ENCODE results near the gene EFNA5. TPM values are rescaled to one million over a fixed set of nuclear protein-coding genes. Genes with fewer than 3 reads are reported as not detected.

Gene EFNA5
- total and polyA plus RNA-seq, 2 donors from 2014 or later: 5.9 to 54.4 TPM

GRCh38 chr5:107538331-107538730 is 132.4 kb downstream of the EFNA5 start:
- TF ChIP-seq CTCF (IDR thresholded peaks at IDR 0.05; ENCODE audit: borderline replicate concordance, extremely low read depth, insufficient read depth): no peak
- no peak overlapping the region for H3K27ac ChIP-seq (ENCODE audit: low read depth in 2 of 2, low read length in 2 of 2)
- intact Hi-C loops (cut with DNase I): no loop called here

GRCh38 chr5:107535849-107536248 is 134.9 kb downstream of the EFNA5 start:
- FAIRE-seq (no peak), DNase-seq (no peak)
- Histone ChIP-seq H3K27me3 (ENCODE audit: control insufficient read depth, insufficient read depth, low read length) (no peaks in the 10 kb centered on the region), H3K36me3 (ENCODE audit: control insufficient read depth in 2 of 3, insufficient read depth in 3 of 3, low read length in 3 of 3) (no peaks in the 10 kb centered on the region), H3K27ac (ENCODE audit: low read depth in 2 of 2, low read length in 2 of 2) (no peak overlapping the region), H3K4me1 (ENCODE audit: control insufficient read depth in 2 of 3, insufficient read depth in 2 of 3, low read depth in 1 of 3, low read length in 3 of 3) (no peaks in the 10 kb centered on the region), H3K9me3 (ENCODE audit: control insufficient read depth in 2 of 3, insufficient read depth in 1 of 3, low read length in 3 of 3) (no peaks in the 10 kb centered on the region), H3K4me3 (ENCODE audit: low read length in 3 of 3) (no peak overlapping the region), H3K9ac (ENCODE audit: low read length in 3 of 3) (no peak overlapping the region)
- TF ChIP-seq CTCF (IDR thresholded peaks at IDR 0.05; ENCODE audit: borderline replicate concordance, extremely low read depth, insufficient read depth): no peak
- intact Hi-C loops (cut with DNase I): no loop called here

More at GRCh38 chr5:107538331-107538730, 132.4 kb downstream of the EFNA5 start:
- Histone ChIP-seq H3K36me3 (ENCODE audit: control insufficient read depth in 2 of 3, insufficient read depth in 3 of 3, low read length in 3 of 3) (no peaks in the 10 kb centered on the region), H3K4me1 (ENCODE audit: control insufficient read depth in 2 of 3, insufficient read depth in 2 of 3, low read depth in 1 of 3, low read length in 3 of 3) (peaks cover 0 to 2% (median 0%) of the 10 kb centered on the region in 3 donors), H3K4me3 (ENCODE audit: low read length in 3 of 3) (no peak overlapping the region), H3K27me3 (ENCODE audit: control insufficient read depth, insufficient read depth, low read length) (no peaks in the 10 kb centered on the region), H3K9me3 (ENCODE audit: control insufficient read depth in 2 of 3, insufficient read depth in 1 of 3, low read length in 3 of 3) (no peaks in the 10 kb centered on the region), H3K9ac (ENCODE audit: low read length in 3 of 3) (no peak overlapping the region)
- FAIRE-seq: no peak
- DNase-seq: no peak

- H3K36me3 ChIP-seq (ENCODE audit: control insufficient read depth in 2 of 3, insufficient read depth in 3 of 3, low read length in 3 of 3): no peaks in the 10 kb centered on the region
- no peak overlapping the region for H3K4me3 ChIP-seq (ENCODE audit: low read length in 3 of 3)
- no peaks in the 10 kb centered on the region for H3K4me1 ChIP-seq (ENCODE audit: control insufficient read depth in 2 of 3, insufficient read depth in 2 of 3, low read depth in 1 of 3, low read length in 3 of 3)
- no peak overlapping the region for H3K27ac ChIP-seq (ENCODE audit: low read depth in 2 of 2, low read length in 2 of 2)
- no peaks in the 10 kb centered on the region for H3K9me3 ChIP-seq (ENCODE audit: control insufficient read depth in 2 of 3, insufficient read depth in 1 of 3, low read length in 3 of 3)
- no peaks in the 10 kb centered on the region for H3K27me3 ChIP-seq (ENCODE audit: control insufficient read depth, insufficient read depth, low read length)
- DNase-seq: no peak
- intact Hi-C loops (cut with DNase I): no loop called here
- FAIRE-seq: no peak
- H3K9ac ChIP-seq (ENCODE audit: low read length in 3 of 3): no peak overlapping the region
- no peak for TF ChIP-seq CTCF (IDR thresholded peaks at IDR 0.05; ENCODE audit: borderline replicate concordance, extremely low read depth, insufficient read depth)
Measured at GRCh38 chr5:107533910-107534876, 136.5 kb downstream of the EFNA5 start.

Data from kidney (tissue), 14 donors.